CD4-positive, alpha-beta T cell treated with Interleukin-17A for 1 hour (primary cell): Measurements from ENCODE around the gene RIPPLY3.
"Not testable (repeated sequence)": the region's sequence is repeated elsewhere in the genome, so short reads cannot be mapped to it uniquely, and the experiment has no call there.

Source experiments
- DNase-seq: peaks from one replicate; pipeline ENCODE4 v3.0.0-alpha.2; 2020

RIPPLY3 gene

DNA sequence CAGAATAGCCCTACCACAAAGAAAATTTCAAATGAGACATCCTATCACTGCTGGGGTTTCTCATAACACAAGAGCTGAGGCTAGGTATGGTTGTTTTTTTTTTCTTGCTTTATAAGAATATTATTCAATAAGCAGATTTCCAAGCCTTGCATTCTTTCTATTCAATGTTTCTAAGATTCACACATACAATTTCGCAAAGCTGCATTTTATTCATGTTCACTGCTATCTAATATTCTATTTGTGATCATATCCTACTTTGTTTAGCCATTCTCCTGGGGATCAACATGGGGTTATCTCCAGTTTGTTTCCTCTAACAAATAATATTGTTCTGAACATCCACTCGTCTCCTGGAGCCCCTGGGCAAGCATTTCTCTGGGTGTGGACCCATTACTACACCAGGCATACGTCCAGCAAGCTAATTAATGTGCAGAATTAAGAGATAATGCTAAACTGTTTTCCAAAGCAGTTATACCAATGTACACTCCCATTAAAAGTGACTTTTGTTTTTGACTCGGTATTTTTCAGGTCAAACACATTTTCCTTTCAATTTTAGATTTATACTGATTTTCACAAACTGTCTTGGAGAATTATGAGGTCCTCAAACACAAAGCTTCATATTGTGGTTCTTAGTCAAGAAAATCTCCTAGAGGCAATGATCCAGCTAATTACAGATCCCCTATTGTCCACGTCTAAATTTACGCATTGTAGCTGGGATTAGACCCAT is 24.4 kb upstream of the RIPPLY3 start:
- no peak for DNase-seq

DNA sequence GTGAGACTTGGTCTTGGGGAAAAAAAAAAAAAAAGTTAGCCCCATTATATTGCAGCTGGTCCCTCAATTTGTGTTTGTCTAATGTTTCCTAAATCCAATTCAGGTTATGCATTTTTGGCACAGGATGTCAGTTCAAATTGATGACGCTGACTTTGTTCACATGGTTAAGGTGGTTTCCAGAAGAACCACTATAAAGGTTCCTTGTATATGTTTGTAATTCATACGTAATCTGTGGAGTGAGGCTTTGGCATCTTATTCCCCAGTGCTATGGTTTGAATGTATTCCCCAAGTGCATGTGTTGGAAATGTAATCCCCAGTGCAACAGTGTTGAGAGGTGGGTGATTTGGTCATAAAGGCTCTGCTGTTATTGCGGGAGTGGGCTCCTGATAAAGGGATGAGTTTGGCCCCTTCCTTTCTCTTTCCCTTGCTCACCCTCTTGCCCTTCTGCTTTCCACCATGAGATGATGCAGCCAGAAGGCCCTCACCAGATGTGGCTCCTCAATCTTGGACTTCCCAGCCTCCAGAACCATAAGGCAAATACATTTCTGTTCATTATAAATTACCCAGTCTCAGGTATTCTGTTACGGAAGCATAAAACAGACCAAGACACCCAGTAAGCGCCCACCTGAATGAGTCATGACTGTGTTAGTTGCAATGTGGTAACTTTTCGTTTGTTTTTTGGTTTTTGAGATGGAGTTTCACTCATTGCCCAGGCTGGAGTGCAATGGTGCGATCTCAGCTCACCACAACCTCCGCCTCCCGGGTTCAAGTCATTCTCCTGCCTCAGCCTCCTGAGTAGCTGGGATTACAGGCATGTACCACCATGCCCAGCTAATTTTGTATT is 20.5 kb upstream of the RIPPLY3 start:
- DNase-seq: peak; percentile 50

DNA sequence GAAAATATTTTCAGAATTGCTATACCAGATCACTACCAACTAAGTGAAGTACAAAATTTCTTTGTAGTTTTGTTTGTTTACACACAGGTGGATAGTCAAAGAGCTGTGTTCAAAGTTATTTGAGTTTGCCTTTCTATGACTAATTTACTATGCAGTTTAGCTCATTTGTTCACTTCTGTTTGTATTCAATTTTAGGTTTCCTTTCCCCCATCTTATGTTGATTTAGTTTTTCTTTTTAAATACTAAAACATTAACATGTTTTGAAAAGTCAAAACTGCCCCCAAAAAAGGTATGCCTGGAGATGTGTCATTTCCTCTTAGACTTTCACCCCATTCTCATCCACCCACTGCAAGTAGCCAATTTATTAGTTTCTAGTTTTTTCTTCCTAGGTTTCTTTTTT is 18.7 kb upstream of the RIPPLY3 start:
- DNase-seq: no peak

DNA sequence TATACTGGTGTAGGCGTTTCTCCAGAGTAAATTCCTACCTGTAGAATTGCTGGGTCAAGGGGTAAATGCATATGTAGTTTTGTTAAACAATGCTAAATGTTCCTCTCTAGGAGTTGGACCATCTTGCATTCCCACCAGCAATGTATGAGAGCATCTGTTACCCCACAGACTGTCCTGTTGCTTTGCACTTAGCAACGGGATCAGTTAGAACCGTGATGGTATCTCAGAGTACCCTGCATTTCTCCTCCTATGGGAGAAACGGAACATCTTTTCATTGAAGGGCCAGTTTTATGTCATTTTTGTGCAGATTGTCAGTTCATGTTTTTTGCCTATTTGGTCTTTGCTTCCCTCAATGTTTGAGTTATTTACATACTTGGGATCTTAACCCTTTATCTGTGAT is 18.0 kb upstream of the RIPPLY3 start:
- no peak for DNase-seq

DNA sequence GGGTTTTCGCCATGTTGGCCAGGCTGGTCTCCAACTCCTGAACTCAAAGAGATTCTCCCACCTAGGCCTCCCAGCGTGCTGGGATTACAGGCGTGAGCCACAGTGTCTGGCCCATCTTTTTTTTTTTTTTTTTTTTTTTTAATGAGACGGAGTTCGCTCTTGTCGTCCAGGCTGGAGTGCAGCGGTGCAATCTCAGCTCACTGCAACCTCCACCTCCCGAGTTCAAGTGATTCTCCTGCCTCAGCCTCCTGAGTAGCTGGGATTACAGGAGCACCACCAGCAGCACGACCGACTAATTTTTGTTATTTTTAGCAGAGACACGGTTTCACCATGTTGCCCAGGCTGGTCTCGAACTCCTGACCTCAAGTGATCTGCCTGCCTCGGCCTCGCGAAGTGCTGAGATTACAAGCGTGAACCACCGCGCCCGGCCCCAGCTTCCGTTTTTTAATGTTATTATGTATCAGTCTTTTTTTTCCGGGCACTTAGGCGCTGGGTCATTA is 17.3 kb upstream of the RIPPLY3 start:
- DNase-seq: not testable (repeated sequence)

DNA sequence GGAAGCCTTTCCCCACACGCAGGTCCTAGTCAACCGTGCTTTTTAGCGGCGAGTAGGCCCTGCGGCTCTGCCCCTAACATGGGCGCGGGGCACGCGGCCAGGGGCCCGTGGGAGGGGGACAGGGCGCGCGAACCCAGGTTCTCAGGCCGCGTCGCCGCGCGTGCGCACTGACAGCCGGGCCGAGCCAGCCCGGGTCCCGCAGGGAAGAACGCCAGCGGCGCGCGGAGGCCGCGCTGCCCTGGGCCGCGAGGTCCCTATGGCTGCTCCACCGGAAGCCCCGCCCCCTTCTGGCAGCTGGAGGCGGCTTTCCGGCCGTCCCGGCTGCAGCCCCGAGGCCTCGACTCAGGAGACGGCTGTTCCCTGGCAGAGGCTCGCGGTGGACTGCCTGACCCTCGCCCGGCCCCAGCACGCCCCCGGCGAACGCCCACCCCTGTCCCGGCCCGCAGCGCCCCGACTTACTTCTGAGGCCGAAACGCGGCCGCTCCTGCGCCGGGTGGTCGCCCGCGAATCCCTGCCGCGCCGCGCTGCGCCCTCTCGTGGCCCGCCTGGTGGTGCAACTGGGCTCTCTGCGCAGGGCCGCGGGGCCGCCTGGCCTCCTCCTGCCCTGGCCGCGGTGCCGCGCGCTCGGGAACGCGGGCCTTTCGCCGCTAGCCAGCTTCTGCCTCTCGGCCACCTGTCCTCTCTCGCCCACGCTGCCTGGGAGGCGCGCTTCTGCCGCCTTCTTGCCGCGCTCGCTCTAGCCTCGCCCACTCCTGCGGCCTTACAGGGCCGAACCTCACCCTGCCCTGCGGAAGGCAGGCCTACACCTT is 16.6 kb upstream of the RIPPLY3 start:
- peak; percentile 86 for DNase-seq

DNA sequence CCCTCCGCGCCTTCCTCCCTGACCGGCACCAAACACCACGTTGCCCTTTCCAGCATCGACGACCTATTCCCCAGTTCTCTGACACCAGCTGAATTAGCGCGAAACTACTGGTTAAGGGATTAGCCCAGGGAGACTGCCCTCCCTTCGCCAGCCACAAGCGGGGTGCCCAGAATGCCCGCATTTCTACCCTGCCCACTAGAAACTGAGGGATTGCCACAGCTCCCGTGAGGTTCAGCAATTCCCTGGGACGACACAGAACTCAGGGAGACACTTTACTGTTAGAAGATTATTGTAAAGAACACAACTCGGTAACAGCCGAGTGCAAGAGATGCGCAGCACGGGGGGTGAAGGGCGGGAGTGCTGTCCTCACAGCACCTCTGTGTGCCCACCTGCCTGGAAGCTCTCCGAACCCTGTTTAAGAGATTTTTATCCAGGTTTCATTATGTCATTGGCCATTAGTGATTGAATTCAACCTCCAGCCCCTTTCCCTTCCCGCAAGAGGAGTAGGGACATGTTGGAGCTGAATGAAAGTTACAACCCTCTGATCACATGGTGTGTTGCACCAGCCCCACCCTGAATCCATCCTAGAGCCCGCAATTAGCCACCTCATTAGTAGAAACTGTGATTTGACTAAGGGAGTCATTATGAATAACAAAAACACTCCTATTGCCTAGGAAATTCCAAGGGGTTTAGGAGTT is 15.8 kb upstream of the RIPPLY3 start:
- DNase-seq: no peak

DNA sequence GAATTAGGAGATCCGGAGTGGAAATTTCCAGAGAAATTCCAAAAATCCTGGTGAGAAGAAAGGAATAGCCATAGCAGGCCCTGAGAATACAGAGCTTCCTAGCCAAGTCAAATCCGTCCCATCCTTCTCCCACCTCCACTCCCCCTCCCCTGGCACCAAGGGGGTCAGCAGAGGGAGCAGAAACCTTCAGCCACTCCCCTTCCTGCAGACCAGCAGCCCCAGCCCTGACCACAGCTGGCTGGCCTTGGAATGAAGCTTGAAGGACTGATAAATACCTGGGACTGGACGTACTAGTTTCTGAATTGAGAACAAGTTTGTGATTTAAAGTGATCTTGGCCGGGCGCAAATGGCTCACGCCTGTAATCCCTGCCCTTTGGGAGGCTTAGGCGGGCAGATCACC is 13.8 kb upstream of the RIPPLY3 start:
- no peak for DNase-seq

DNA sequence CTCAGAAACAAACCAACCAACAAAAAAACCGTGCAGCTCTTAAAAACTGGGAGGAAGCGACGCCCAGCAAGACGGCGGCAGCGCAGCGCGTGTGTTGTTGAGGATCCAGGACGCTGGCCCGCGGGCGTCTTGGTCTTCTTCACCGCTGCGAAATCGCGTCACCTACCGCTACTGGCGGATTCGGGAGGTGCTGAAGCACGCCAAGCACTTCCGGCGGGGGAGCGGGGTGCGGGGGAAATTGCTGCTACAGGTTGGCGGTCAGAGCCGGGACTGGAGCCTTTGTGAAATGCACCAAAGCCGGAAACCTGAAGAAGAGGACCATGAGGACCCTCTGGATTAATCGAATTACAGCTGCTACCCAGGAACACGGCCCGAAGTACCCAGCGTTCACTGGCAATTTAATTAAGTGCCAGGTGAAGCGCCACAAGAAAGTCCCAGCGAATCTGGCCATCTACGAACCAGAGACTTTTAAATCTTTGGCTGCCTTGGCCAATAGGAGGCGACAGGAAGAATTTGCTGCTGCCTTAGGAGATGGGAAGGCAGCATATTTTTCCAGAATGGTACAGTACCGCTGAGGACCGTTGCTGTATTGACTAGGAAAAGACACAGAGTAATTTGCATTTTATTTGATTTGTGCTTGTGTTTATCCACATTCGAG is 11.9 kb upstream of the RIPPLY3 start:
- peak; percentile 50 for DNase-seq

DNA sequence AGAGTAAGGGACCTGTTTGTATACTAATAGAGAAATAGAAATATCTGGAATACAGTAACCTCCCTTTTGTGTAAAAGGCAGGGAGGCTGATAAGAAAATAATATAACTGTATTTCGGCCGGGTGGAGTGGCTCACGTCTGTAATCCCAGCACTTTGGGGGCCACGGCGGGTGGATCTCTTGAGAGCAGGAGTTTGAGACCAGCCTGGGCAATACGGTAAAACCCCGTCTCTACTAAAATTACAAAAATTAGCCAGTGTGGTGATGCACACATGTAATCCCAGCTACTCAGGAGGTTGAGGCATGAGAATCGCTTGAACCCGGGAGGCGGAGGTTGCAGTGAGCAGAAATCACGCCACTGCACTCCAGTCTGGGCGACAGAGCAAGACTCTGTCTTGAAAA is 11.2 kb upstream of the RIPPLY3 start:
- not testable (repeated sequence) for DNase-seq

DNA sequence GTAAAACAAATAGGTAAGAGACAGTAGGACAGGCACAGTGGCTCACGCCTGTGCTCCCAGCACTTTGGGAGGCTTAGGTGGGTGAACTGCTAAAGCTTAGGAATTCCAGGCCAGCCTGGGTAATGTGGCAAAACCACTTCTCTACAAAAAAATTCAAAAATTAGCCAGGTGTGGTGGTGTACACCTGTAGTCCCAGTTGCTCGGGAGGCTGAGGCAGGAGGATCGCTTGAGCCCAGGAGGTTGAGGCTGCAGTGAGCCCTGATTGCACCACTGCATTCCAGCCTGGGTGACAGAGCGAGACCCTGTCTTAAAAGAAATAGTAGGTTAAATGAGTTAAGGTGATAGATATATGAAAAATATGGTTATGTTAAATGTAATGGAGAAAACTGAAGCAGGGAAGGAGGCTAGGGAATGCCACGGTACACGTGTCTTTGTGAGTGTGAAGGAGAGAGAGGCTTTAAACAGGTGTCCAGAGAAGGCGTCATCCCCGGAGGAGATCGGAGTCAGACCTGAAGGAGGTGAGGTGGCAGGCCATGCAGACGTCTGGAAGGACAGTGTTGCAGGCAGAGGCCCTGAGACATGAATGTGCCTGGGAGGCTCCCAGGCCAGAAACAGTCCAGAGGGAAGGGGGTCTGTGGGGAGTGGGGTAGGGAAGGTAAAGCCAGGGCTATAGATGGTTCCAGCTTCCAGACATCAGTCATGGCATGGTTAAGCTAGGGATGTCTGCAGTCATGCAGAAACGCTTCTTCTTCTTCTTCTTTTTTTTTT is 7.2 kb upstream of the RIPPLY3 start:
- DNase-seq: no peak

DNA sequence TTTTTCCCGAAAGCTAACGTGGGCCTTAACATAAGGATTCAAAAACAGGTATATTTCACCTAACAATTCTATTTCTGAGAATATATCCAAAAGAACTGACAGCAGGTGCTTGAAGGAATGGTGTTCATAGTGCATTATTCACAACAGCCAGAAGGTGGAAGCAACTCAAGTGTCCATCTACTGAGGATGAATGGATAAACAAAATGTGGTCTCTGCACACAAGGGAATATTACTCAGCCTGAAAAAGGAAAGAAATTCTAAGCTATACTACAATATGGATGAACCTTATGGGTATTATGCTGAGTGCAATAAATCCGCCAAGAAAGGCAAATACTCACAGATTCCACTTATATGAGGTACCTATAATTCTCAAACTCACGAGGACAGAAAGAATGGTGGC is 6.1 kb upstream of the RIPPLY3 start:
- no peak for DNase-seq

DNA sequence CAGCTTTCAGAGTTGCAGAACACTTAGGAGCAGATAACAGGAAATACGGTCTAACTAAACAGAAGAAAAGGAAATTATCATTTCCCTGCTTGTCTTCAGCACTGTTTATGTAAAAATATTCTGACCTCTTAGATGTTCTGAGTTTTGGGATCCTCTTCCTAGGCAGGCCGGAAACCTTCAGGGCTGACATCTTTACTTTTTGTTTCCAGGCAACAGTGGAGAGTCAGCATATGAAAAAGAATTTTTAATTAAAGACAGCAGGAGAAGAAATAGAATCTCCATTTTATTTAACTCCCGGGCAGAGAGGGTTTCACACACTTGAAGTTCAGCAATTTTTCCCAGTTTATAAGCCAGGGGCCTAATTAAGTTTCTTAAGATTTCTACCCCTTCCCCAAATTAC is 5.1 kb upstream of the RIPPLY3 start:
- no peak for DNase-seq

DNA sequence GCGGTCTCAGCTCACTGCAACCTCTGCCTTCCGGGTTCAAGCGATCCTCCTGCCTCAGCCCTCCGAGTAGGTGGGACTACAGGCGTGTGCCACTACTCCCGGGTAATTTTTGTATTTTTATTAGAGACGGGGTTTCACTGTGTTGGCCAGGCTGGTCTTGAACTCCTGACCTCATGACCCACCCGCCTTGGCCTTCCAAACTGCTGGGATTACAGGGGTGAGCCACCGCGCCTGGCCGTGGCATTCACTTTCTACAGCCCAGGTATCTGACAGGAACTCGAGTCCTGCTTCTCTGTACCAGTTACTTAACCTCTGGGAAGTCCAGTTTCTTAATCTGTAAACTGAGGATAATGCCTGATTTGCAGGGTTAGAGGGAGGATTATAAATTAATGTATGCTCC is 3.7 kb upstream of the RIPPLY3 start:
- DNase-seq: not testable (repeated sequence)

DNA sequence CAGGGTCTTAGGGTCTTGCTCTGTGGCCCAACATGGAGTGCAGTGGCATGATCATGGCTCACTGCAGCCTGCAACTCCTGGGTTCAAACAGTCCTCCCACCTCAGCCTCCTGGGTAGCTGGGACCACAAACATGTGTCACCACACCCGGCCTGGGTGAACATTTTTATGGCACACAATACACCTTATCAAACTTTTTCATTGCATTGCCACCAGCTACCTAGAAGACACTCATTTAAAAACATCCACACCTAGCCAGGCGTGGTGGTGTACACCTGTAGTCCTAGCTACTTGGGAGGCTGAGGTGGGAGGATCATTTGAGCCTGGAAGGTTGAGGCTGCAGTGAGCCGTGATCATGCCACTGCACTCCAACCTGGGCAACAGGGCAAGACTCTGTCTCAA is 2.6 kb upstream of the RIPPLY3 start:
- not testable (repeated sequence) for DNase-seq

DNA sequence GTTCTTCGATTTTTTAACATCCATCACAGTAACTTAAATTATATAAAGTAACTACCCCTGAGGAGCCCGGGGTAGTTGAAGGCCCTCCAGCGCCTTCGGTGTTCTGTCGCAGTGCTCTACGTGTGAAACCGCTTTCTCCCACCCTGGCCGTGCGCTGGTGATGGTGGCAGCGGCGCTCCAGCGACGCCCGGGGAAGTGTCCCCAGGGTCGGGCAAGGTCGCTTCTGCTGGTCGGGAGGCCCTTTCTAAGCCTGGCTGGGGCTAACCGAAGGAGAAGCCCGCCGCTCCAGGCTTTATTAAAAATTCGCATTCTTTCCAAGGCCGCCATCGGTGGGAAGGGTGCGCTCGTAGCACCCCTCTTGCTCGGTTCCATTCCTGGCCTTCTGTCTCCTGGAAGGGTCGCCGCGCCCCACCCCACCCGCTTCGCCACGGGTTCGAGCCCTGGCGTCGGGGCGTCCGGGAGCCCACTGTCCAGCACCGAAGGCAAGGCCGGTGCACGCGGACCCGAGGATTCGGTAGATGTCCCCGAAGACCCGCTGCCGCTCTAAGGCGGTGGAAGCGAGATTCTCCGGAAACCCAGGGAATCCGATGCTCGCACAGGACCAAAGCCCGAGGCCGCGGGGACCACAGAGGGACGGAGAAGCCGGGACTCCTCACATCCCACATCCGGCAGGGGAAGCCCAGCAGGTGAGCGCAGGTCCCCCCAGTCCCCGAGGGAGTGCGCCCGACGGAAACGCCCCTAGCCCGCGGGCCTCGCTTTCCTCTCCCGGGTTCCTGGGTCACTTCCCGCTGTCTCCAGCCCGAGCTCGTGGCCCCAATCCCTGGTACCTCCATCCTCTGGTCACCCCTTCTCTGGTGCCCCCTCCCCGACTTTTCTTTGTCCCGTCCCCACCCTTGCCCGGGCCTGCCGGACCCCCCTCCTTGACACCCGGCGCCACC is 685 bp upstream of the RIPPLY3 start:
- DNase-seq: no peak

DNA sequence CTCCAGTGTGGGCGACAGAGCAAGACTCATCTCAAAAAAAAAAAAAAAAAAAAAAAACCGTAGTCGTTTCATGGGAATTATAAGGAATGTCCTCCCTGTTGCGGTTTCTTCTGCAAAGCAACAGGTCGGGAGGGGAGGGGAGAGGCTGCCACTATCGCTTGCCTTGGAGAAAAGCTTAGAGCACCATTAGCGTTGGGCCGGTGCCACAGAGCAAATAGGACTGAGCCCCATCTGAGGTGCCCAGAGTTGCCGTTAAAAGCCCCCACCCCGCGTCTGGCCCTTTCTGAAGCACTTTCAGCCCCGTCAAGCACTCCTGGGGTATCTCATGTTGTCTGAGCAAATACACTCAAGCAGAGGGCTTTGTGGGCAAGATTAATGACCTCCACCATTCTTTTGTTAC is 2.2 kb downstream of the RIPPLY3 start:
- no peak for DNase-seq

DNA sequence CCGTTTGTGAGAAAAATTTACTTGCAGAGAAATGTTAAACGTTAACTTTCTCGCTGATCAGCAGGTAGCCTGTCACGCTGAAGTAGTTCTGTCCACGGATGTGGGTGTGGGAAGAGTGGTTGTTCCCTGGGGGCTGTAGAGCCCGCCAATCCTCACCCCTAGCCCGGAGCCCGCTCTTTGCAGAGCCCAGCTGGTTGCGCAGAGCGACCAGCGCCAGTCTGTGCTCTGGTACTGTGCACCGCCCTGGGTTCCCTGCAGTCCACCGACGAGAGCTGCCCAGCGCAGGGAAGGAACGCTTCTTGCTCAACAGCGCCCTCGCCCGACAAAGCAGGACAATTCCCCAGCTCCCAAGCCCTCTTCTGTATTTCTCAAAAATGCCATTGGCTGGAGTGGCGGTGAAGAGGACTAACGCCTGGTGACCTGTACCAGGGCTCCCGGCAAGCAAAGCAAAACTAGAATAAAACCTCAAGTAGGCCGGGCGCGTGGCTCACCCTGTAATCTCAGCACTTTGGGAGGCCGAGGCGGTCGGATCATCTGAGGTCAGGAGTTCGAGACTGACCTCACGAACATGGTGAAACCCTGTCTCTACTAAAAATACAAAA is 3.3 kb downstream of the RIPPLY3 start:
- DNase-seq: peak; percentile 79

DNA sequence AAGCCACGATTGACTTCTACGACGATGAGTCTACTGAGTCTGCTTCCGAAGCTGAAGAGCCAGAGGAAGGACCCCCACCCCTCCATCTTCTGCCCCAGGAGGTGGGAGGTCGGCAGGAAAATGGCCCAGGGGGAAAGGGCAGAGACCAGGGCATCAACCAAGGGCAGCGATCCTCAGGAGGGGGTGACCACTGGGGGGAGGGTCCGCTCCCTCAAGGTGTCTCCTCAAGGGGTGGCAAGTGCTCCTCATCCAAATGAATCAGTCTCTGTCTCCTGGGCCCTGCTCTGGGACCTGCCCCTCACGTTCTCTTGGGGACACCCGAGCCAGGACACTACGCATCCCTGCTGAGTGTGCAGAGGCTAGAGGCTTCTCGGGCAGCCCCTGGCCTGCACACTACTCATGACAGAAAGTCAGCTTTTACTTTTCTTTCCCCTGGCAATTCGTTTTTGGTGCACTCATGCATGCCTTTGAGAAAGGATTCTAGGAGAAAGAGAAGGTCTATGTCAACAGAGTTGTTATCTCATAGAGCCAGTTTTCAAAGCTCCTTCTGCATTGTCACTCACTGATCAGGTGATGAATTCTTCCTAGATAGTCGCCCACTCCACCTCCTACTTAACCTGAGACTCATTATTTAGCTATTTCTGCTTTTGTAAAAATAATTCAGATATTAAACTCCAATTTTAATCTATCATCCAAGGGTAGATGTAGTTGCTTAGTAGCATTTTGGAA is 11.6 kb downstream of the RIPPLY3 start:
- no peak for DNase-seq
